Measurements from ENCODE around the gene PPP1R12A.

- no peak for TF ChIP-seq POLR2A (IDR thresholded peaks at IDR 0.05)
- TF ChIP-seq CTCF (IDR thresholded peaks at IDR 0.05), result no peak
- TF ChIP-seq EP300 (IDR thresholded peaks at IDR 0.05), result no peak
- TF ChIP-seq POLR2AphosphoS5 (IDR thresholded peaks at IDR 0.05), result no peak
Observed at GRCh38 chr12:79908366-79908765, 26.5 kb downstream of the PPP1R12A start.
